MM.1S (cell line): Measurements from ENCODE around the gene PAK1.

Experiments used
- CTCF ChIP-seq: fragments of 300-600 bp; sonication (generic); IDR thresholded peaks from 2 replicates; pipeline ENCODE4 v1.5.1; 2016; ENCODE audit warnings: antibody characterized with exemption, low read length, mixed read lengths
- EZH2phosphoT487 ChIP-seq: fragments of 300-600 bp; sonication (generic); IDR thresholded peaks from 2 replicates; pipeline ENCODE4 v1.6.1; 2018; ENCODE audit warnings: antibody characterized with exemption, low read length

GRCh38 chr11:77501758-77502157 lies 27.9 kb upstream of the PAK1 start:
- TF ChIP-seq CTCF: no peak
- no peak for TF ChIP-seq EZH2phosphoT487
